SIG-M5 (cell line): Measurements from ENCODE around the gene NETO2.

Source experiments
- DNase-seq: peaks from one replicate; lab custom pipeline; 2025; lab: John Stamatoyannopoulos, UW

Gene NETO2

GRCh38 chr16:47045023-47045422 is 98.7 kb downstream of the NETO2 start:
- no peak for DNase-seq

DNA sequence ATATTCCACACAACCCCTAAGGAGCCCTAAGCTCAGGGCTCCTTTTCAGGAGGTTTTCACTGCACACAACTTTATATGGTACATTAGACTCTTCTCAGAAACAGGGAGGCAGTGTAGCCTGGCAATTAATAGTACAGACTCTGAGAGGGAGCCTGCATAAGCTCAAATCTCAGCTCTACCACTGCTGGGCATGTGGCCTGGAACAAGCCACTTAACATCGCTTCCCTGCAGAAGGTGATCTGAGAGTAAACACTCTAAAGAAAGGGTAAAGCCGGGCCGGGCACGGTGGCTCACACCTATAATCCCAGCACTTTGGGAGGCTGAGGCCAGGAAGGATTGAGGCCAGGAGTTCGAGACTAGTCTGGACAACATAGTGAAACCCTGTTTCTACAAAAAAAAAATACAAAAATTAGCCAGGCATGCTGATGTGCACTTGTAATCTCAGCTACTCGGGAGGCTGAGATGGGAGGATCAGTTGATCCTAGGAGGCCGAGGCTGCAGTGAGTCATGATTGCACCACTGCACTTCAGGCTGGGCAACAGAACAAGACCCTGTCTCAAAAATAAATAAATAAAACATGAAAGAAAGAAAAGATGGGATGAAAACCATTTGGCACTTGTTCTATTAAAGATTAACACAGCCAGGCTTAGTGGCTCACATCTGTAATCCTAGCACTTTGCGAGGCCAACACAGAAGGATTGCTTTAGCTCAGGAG is 99.6 kb downstream of the NETO2 start:
- DNase-seq: no peak

DNA sequence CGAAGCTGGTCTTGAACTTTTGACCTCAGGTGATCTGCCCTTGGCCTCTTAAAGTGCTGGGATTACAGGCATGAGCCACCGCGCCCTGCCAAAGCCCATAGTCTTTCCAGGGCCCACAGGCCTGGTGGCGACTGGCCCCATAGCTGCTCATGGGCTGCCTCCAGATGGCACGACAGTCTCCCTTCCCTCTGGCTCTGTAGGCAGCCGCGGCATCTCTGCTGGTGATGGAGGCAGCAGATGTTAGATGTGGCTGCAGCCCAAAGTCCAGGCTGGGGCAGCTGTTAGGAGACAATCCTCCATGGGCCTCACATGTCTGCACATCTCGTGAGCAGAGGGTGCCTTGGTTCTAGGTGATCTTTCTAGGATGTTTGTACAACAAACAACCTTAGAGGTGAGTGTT is 100.5 kb downstream of the NETO2 start:
- DNase-seq: no peak

DNA sequence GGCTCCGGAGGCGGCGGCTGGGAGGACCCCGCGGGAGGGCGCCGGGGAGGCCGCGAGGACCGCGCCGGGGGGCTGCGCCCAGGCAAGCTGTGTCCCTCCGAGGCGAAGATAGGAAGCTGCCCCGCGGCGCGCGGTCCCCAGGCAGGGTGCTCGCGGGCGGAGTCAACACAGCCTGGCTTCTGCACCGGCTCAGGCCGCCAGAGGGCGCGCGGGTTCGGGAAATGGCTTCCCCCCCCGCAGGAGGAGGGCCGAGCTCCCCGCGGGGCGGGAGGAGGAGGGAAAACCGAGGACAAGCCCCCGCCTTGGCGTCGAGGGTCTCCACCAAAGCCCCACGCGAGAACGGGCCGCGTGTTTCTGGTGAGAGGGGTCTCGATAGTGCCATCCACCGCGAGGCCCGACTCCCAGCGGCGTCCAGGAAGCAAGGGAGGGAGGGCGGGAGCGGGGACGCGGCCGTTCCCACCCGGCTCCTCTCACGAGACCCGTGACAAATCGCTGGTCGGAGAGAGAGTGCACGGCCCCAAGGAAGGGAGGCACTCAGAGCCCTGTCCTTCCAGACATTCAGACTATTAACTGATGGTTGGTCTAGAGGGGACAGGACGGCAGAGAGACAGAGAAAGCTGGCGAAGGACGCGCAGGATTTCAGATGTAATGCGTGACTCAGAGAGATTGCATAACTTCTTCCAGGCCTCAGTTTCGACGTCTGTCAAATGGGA is 105.8 kb downstream of the NETO2 start:
- no peak for DNase-seq

- DNase-seq: no peak
Observed at GRCh38 chr16:47037396-47037745, 106.4 kb downstream of the NETO2 start.

- DNase-seq: no peak
Observed at GRCh38 chr16:47036201-47036600, 107.5 kb downstream of the NETO2 start.

DNA sequence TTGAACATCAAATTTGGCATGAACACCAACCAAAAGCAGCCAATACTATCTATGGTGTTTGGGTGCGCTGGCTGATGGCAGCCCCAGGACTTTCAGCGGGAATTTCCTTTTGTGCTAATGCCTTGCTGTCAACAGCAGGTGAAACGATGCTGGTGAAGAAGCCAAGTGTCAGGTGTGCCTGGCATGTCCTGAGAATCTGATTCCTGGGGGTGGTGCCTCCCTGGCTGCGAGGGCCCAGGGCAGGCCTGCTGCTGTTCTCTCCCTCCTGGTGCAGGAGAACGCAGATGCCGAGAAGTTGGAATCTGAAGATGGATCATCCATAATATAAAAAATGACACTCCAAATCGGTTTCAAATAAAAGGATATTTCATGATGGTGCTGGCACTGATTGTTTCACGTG is 108.3 kb downstream of the NETO2 start:
- no peak for DNase-seq

DNA sequence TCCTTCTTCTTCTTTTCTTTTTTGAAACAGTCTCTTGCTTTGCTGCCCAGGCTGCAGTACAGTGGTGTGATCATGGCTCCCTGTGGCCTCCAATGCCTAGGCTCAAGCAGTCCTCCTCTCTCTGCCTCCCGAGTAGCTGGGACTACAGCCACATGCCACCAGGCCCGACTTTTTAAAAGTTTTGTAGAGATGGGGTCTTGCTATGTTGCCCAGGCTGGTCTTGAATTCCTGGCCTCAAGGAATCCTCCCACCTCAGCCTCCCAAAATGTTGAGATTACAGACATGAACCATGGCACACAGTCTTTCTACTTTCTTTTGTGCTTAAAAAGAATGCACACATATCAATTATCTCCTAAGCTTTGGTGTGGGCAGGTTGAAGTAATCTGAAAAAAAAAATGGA is 109.3 kb downstream of the NETO2 start:
- DNase-seq: no peak

DNA sequence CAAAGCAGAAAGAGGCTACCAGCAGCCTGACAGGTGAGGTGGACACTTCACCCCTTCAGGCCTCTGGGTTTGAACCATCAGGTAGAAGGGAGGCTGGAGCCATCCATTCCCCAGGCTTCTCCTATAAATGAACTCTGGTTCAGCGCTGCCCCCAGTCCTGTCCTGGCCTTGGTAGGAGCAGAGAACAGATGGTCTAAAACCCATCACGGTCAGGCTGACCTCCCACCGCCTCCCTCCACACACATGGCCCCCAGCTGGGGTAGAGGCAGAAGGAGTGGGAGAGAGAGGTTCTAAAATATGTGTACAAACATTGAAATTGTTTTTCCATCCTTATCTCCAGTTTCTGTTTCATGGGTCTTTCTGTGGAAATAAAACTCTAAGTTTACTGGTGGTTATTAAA is 110.6 kb downstream of the NETO2 start:
- no peak for DNase-seq

DNA sequence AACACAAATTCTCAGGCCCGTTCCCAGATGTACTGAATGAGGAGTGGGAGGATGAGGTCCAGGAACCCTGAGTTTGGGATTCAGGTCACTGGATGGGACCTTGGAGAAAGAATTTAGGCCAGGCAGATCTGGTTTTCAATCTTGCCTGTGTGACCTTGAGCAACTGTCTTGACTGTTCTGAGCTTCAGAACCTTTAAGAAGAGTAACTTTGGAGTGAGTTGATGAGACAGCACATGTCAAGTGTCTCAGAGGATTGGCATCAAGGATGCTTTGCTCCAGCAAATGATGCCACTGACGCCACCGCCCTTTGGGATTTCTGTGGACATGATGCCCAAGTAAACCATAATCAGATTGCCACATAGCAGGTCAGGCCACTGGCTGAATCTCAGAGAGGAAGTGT is 114.0 kb downstream of the NETO2 start:
- DNase-seq: no peak

GRCh38 chr16:47028767-47029377 is 114.9 kb downstream of the NETO2 start:
- DNase-seq: no peak
